ENCODE data around the gene MAPKBP1.
"Not testable (repeated sequence)": the region's sequence is repeated elsewhere in the genome, so short reads cannot be mapped to it uniquely, and the experiment has no call there.

MAPKBP1 gene

GRCh38 chr15:41827290-41827879 lies 53.1 kb downstream of the MAPKBP1 start:
- peak; percentile 55 for DNase-seq

- DNase-seq: peak; percentile 97
Observed at GRCh38 chr15:41827880-41828806, 53.9 kb downstream of the MAPKBP1 start, which contains the start of gene JMJD7. JMJD7 (plus strand) TSS chr15:41828092; CDS start chr15:41828125, 33 bp downstream.

- no peak for DNase-seq
Observed at GRCh38 chr15:41828807-41829141, 54.5 kb downstream of the MAPKBP1 start.

- no peak for DNase-seq
Observed at GRCh38 chr15:41829959-41830646, 55.8 kb downstream of the MAPKBP1 start.

GRCh38 chr15:41831291-41831690 lies 57.0 kb downstream of the MAPKBP1 start:
- DNase-seq: not testable (repeated sequence)

DNA sequence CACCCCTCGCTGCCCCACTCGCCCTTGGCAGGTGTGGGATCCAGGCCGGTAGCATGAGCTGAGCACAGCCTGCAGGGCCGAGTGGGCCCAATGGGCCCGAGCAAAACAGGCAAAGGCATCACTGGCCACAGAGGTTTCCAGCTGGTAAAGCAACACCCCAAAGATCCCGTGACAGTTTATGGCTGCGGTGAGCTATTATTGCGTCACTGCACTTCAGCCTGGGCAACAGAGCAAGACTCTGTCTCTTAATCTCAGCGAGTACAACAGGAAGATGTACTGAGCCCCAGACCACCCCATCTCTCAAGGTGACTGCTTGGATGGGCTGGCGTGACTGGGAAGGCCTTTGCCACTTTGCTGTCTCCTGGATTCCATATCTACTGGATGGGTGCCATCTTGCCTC lies 57.9 kb downstream of the MAPKBP1 start:
- DNase-seq: no peak

GRCh38 chr15:41832875-41833274 lies 58.6 kb downstream of the MAPKBP1 start:
- DNase-seq: no peak

GRCh38 chr15:41834096-41834495 lies 59.8 kb downstream of the MAPKBP1 start:
- DNase-seq: no peak

DNA sequence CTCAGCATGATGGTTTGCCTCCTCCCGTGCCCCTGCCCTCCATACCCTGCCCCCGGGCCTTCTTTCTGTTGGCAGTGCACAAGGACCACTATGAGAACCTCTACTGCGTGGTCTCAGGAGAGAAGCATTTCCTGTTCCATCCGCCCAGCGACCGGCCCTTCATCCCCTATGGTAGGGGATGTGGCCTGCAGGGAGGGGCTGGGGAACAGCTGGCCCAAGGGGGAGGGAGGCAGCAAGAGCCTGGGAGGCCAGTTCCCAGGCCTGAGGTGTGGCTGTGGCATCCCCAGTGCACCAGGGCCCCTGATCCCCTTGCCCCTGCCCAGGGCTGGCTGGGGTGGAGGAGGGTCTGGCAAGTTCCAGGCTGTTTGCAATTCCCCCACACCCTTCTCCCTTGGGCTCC lies 61.8 kb downstream of the MAPKBP1 start:
- DNase-seq: no peak

DNA sequence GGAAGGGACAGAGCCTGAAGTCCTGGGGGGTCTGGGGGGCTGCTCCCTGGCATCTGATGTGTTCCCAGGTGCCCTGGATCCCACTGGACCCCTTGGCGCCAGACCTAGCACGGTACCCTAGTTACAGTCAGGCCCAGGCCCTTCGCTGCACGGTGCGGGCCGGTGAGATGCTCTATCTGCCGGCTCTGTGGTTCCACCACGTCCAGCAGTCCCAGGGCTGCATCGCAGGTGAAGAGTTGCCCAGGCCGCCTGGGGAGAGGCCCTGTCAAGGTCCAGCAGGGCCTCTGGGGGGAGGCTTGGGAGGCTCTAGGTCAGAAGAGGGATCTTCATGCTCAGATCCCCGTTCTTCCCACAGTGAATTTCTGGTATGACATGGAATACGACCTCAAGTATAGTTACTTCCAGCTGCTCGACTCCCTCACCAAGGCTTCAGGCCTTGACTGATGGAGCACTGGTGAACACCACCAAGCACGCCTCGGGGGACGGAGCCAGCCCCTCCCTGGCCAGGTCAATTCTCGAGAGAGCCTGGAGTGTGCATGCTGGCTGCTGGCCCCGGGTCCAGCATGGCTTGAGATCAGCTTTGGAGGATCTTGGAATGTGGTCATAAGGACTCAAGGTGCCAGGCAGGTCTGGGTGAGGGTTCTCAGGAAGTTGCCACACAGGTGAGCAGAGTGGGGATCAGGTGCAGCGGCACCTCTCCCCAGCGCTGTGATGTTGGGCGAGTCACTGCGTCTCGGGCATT lies 62.6 kb downstream of the MAPKBP1 start:
- DNase-seq: no peak

DNA sequence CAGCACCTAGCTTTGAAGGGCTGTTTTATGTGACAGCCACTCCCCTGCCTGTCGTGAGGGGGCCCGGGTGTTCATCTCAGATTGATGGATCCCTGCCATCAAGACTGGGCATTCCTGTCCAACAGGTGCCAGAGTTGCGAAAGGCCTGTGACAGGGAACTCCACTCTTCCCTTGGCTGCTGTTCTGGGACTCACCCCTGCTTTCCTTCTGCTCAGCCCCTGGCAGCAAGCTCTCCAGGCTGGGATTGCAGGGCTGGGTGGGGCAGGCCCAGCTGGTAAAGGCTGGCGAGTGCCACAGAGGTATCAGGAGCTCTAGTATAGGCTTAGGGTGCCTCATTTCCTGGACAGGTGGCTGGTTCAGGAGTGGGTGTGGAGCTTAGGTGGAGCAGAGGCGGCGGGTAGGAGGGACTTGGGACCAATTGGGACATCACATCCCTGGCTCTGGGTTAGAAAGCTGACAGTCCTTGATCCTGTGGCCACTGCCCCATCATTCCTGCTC lies 64.2 kb downstream of the MAPKBP1 start, which contains the start of gene PLA2G4B:
Gene PLA2G4B, plus strand, starts transcription at position 448 of the 498 bp plus-strand sequence. CDS start 67 bp downstream, outside the sequence.
- peak; percentile 49 for DNase-seq

- no peak for DNase-seq
Observed at GRCh38 chr15:41839781-41840491, 65.7 kb downstream of the MAPKBP1 start.

DNA sequence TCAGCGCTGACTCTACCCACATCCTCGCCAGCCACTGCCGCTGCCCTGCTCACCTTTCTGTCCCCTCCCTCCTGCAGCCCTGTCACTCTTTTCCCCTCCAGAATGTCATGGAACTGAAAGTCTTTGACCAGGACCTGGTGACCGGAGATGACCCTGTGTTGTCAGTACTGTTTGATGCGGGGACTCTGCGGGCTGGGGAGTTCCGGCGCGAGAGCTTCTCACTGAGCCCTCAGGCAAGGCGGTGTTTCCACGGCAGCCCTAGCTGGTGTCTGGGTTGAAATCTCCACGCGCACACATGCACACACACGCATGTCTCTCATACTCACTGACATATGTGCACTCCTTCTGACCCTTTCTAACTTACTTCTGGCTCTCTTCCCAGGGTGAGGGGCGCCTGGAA lies 66.4 kb downstream of the MAPKBP1 start:
- DNase-seq: no peak

DNA sequence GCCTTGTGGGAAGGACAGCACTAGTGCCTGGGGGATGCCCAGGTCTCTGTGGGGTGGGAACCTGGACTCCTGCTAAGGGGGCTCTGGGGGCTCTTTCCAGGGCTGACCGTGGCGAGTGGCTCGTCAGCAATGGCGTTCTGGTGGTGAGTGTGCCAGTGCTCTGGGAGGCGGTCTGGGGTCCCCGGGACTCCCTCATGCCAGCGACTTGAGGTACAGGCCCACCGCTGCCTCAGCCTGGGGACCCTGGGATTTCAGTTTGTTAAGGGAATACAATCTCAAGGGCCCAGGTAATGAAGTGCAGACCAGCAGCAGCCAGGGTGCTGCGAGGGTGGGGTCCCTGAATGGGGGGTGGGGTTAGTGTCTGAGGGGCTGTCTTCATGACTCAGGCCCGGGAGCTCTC lies 66.8 kb downstream of the MAPKBP1 start:
- no peak for DNase-seq

DNA sequence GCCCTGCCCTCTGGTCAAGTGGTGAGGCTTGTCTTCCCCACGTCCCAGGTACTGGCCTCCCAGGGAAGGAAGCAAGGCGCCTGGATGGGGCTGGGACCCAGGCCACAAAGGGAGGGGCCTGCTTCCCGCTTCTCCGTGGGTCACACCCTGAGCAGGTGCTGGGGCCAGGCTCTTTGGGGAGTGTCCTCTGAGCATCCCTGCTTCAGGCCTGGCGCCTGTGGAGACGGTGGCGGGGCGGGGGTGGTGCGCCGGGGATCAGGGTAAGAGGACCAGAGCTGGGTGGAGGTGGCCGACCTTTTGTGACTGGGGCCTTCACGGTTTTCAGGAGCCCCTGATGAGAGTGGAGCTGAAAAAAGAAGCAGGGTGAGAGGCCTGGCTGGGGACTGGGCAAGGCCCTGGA lies 67.9 kb downstream of the MAPKBP1 start:
- no peak for DNase-seq

- no peak for DNase-seq
Observed at GRCh38 chr15:41843571-41843970, 69.3 kb downstream of the MAPKBP1 start.

DNA sequence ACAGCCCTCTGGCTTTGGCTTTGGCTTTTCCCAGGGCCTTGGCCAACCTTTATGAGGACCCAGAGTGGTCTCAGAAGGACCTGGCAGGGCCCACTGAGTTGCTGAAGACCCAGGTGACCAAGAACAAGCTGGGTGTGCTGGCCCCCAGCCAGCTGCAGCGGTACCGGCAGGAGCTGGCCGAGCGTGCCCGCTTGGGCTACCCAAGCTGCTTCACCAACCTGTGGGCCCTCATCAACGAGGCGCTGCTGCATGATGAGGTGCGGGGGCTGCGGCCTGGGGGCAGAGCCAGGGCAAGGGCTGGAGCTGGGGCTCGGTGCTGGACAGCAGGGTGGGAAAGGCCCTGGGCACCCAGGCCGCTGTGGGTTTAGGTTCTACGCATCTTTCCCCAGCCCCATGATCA lies 70.5 kb downstream of the MAPKBP1 start:
- DNase-seq: no peak

DNA sequence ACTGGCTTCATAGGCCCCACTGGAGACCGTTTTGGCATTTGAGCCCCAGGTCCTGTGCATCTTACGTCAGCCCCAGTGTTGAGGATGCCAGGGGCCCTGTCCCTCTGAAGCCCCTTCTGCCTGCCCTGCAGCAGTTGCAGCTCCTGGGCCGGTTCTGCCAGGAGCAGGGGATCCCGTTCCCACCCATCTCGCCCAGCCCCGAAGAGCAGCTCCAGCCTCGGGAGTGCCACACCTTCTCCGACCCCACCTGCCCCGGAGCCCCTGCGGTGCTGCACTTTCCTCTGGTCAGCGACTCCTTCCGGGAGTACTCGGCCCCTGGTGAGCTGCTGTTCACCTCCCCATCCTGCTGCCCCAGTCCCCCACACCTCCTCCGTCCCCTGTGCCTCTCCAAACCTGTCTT lies 72.9 kb downstream of the MAPKBP1 start:
- no peak for DNase-seq

- DNase-seq: no peak
Observed at GRCh38 chr15:41847981-41848380, 73.7 kb downstream of the MAPKBP1 start.

- DNase-seq: no peak
Observed at GRCh38 chr15:41848631-41849030, 74.3 kb downstream of the MAPKBP1 start.

GRCh38 chr15:41849204-41849603 lies 74.9 kb downstream of the MAPKBP1 start:
- no peak for DNase-seq

GRCh38 chr15:41849861-41850260 lies 75.6 kb downstream of the MAPKBP1 start:
- no peak for DNase-seq
